IPS-18a (cell line): ENCODE measurements around the gene KCNMB4.

ENCODE experiments used
- H3K27ac ChIP-seq: one replicate; pipeline ENCODE4 v1.5.1; 2013; ENCODE audit warnings: low read length
- H3K27me3 ChIP-seq: one replicate; pipeline ENCODE4 v1.6.1; 2013; ENCODE audit warnings: mild to moderate bottlenecking, low read length; ENCODE audit not compliant: control insufficient read depth, insufficient read depth
- H3K36me3 ChIP-seq: one replicate; pipeline ENCODE4 v1.6.1; 2013; ENCODE audit warnings: low read depth, low read length; ENCODE audit not compliant: control insufficient read depth
- H3K4me1 ChIP-seq: one replicate; pipeline ENCODE4 v1.6.1; 2013; ENCODE audit warnings: low read depth, low read length; ENCODE audit not compliant: control insufficient read depth
- H3K4me3 ChIP-seq: one replicate; pipeline ENCODE4 v1.5.1; 2013; ENCODE audit warnings: low read length
- H3K9ac ChIP-seq: one replicate; pipeline ENCODE4 v1.6.1; 2013; ENCODE audit warnings: mild to moderate bottlenecking, low read length, moderate library complexity
- H3K9me3 ChIP-seq: one replicate; pipeline ENCODE4 v1.6.1; 2013; ENCODE audit warnings: low read depth, low read length; ENCODE audit not compliant: control insufficient read depth

The KCNMB4 gene

DNA sequence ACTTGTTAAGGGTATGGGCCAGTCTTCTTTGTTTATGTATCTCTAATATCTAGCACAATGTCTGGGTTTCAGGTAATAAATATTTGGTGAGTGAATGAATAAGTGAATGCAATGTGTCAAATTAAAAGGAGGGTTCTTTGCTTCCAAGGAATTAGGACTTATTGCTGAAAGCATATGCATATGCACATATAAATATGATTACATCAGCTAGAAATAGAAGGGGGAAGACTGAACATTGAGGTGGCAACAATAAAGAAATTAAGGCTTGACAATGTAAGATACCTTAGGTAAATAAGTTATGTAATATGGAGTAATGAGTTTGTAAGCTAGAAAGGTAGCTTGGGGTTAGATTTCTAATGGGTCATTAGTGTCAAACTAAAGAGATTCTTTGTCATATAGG, 37.7 kb downstream of the KCNMB4 start:
- H3K4me1 ChIP-seq = no peaks in the 10 kb centered on the region
- no peak overlapping the region for H3K4me3 ChIP-seq
- no peak overlapping the region for H3K9ac ChIP-seq
- peaks cover 11% of the 10 kb centered on the region for H3K36me3 ChIP-seq
- no peaks in the 10 kb centered on the region for H3K9me3 ChIP-seq
- no peak overlapping the region for H3K27ac ChIP-seq
- no peaks in the 10 kb centered on the region for H3K27me3 ChIP-seq

DNA sequence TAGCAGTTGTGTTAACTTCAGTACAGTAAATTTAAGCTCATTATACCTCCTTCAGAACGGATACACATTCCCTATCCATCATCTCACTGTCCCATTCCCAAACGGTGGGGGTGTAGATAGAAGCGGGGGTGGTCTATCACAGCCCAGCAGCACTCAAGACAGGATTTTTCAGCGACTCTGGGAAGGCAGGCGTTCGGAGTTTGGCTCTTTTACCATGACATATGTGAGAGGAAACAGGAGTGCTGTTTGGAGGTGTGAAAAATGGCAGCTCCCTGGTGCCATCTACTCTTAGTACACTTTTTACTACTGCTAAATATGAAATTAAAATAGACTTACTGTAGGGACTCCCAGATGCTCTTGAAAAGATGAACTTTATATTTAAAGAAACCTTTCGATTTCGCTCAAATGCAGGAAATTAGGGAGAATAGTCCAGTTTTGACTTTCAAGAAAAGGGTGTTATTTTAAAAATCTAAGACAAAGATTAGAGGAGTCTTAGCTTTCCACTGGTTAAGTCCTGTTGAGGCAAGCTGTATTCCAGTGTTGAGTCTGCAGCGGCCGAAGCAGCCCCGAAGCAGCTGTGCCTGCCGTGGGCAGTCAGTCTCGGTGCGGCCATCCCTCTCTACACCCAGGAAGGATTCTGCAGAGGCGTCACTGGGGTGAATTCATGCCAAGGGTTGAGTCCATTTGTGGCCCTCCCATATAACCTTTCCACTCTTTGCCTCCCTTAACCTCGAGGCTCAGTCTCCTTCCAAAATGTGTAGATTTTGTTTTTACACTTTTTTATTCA, 42.1 kb downstream of the KCNMB4 start:
- Histone ChIP-seq H3K27ac (no peak overlapping the region), H3K36me3 (peaks cover 3% of the 10 kb centered on the region)

DNA sequence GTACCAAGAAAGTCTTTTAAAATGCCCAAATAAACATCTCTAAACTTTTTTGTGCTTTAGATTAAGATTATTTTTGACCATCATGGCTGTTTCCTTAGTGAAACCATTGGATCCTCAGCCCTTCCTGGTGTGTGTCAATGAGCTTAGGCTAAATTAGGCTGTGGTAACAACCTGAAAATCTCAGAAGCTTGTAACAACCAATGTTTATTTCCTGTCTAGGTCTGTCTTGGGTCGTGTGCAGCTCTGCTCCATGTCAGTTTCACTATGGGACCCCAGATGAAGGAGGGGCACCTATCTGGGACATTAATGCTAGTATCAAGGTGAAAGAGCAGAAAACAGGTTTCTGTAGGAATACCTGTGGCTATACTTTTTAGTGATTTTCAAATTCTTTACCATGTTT, 49.9 kb downstream of the KCNMB4 start:
- Histone ChIP-seq H3K27ac (no peak overlapping the region), H3K27me3 (no peaks in the 10 kb centered on the region), H3K36me3 (no peaks in the 10 kb centered on the region), H3K4me3 (no peak overlapping the region), H3K4me1 (no peaks in the 10 kb centered on the region), H3K9ac (no peak overlapping the region), H3K9me3 (no peaks in the 10 kb centered on the region)

More for the DNA sequence above, 42.1 kb downstream of the KCNMB4 start:
- Histone ChIP-seq H3K27me3 (no peaks in the 10 kb centered on the region), H3K4me3 (no peak overlapping the region), H3K9me3 (no peaks in the 10 kb centered on the region), H3K9ac (no peak overlapping the region), H3K4me1 (no peaks in the 10 kb centered on the region)

DNA sequence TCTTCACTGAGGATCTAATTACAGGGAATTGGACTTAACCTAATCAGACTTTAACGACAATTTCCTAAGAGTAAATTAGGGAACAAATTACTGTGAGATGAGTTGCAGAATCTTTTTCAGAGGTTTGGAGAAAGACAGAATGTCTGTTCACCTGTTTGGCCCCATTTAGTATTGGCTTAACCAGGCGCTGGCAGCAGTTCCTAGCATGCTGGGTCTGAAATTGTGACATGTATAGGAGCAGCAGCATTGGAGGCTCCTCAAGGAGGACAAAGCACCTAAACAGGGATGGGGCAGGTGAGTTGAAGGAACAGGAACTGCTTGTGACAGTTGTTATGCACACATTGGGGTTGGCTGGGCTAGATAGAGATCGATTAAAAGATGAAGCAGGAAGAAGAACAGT, 51.0 kb downstream of the KCNMB4 start:
- Histone ChIP-seq H3K4me3 (no peak overlapping the region), H3K9me3 (no peaks in the 10 kb centered on the region), H3K9ac (no peak overlapping the region), H3K36me3 (no peaks in the 10 kb centered on the region), H3K4me1 (no peaks in the 10 kb centered on the region), H3K27ac (no peak overlapping the region), H3K27me3 (no peaks in the 10 kb centered on the region)

DNA sequence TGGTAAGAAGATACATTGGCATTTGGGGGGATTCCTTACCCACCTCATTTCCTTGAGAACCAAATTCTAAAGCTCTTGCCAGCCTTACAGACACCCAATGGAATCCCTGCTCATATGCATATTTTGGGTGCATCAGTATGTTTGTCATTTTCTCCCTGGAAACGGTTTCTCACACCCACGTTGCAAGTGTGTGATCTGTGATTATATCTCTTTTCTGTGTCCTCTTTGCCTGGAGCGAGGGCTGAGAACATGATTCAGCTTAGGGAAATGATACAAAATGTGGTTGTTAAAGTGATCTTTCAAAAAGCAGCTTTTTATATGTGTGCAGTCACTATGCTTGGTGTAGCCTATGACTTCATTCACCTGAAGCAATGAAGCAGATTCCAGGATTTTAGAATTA, 52.0 kb downstream of the KCNMB4 start:
- no peaks in the 10 kb centered on the region for H3K9me3 ChIP-seq
- H3K27ac ChIP-seq = no peak overlapping the region
- no peaks in the 10 kb centered on the region for H3K36me3 ChIP-seq
- H3K4me1 ChIP-seq = no peaks in the 10 kb centered on the region
- H3K27me3 ChIP-seq = no peaks in the 10 kb centered on the region
- H3K4me3 ChIP-seq = no peak overlapping the region
- no peak overlapping the region for H3K9ac ChIP-seq

DNA sequence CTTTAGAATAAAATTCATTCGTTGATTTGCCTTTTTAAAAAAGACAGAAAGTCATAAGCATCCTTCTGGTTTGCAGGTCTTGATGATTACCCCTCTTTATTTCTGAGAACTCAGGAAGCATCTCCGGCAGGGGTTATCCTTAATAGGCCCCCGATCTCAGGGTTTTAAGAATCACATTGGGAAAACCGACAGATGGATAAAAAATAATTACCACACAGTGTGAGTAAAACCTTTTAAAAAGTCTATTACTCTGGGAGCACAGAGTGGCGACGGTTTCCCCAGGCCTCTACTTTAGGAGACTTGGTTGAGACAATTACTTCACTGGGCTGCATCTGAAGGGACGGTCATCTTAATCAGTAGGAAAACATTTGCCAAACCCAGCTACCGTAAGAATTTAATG, 56.5 kb downstream of the KCNMB4 start:
- Histone ChIP-seq H3K36me3 (no peaks in the 10 kb centered on the region), H3K27me3 (no peaks in the 10 kb centered on the region), H3K27ac (no peak overlapping the region), H3K9me3 (no peaks in the 10 kb centered on the region), H3K4me1 (no peaks in the 10 kb centered on the region), H3K4me3 (no peak overlapping the region), H3K9ac (no peak overlapping the region)

DNA sequence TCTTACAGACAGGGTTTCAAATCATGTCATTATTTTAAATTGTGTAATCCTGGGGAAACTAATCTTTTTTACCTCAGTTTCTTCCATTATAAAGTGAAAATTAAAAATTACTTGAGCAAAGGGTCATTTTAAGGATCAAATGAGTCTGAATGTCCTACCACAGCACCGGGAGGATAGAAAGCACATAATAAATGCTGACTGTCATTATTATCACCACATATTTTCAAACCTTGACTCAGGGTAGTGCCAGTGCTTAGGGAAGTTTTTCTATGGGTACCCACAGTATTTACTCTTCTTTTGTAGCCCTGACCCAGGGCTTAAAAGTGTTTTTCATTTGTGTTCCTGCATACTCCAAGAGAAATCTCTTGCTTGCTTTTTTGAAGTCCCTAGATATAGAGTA, 60.5 kb downstream of the KCNMB4 start:
- H3K4me3 ChIP-seq = no peak overlapping the region
- no peaks in the 10 kb centered on the region for H3K9me3 ChIP-seq
- H3K9ac ChIP-seq = no peak overlapping the region
- H3K4me1 ChIP-seq = no peaks in the 10 kb centered on the region
- H3K27me3 ChIP-seq = no peaks in the 10 kb centered on the region
- H3K36me3 ChIP-seq = no peaks in the 10 kb centered on the region
- H3K27ac ChIP-seq = no peak overlapping the region

DNA sequence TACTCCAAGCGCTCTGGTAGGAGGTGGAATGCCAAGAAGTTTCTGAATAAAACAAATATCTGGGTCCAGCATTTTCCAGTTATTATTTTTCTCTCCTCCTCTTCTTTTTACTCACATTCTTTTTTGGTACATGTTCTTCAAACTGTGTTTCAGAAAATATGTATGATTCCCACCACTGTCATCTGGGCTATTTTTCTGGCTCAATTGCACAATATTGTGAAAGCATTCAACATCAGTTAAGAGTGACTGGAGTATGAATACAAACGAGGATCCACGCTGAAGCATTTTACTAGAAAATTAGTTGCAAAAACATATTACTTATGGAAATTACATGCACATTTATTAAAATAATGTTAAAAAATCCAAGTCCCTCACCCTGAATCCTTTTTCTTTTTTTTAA, 61.5 kb downstream of the KCNMB4 start:
- no peak overlapping the region for H3K9ac ChIP-seq
- H3K27me3 ChIP-seq = no peaks in the 10 kb centered on the region
- H3K9me3 ChIP-seq = no peaks in the 10 kb centered on the region
- H3K4me1 ChIP-seq = no peaks in the 10 kb centered on the region
- H3K4me3 ChIP-seq = no peak overlapping the region
- no peaks in the 10 kb centered on the region for H3K36me3 ChIP-seq
- H3K27ac ChIP-seq = no peak overlapping the region

DNA sequence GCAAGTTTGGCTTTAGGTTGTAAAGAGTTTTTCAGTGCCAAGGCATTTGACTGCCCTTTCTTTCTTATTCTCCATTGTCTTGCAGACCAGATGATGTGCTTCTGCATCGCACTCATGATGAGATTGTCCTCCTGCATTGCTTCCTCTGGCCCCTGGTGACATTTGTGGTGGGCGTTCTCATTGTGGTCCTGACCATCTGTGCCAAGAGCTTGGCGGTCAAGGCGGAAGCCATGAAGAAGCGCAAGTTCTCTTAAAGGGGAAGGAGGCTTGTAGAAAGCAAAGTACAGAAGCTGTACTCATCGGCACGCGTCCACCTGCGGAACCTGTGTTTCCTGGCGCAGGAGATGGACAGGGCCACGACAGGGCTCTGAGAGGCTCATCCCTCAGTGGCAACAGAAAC, 64.3 kb downstream of the KCNMB4 start:
- H3K4me3 ChIP-seq = no peak overlapping the region

DNA sequence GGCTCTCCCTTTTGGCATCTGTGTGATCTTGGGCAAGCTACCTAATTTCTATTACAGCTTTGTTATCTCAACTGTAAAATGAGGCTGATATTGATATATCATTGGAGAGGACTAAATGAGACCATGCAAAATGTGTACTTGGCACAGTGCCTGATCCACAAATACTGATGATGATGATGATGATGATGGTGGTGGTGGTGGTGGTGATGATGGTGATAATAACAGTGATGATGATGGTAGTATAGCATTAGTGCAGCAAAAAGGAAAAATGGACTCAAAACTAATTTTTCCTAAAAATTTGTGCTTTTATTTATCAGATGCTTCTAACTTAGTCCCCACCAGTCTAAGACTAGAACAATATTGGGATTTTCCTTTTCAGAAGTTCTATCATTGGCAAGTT, 70.7 kb downstream of the KCNMB4 start:
- Histone ChIP-seq H3K4me1 (no peaks in the 10 kb centered on the region), H3K9me3 (no peaks in the 10 kb centered on the region), H3K9ac (no peak overlapping the region), H3K27me3 (no peaks in the 10 kb centered on the region), H3K4me3 (no peak overlapping the region), H3K27ac (no peak overlapping the region), H3K36me3 (no peaks in the 10 kb centered on the region)

More for the DNA sequence above, 64.3 kb downstream of the KCNMB4 start:
- H3K4me1 ChIP-seq = no peaks in the 10 kb centered on the region
- H3K27ac ChIP-seq = no peak overlapping the region
- no peaks in the 10 kb centered on the region for H3K9me3 ChIP-seq
- no peak overlapping the region for H3K9ac ChIP-seq
- H3K27me3 ChIP-seq = no peaks in the 10 kb centered on the region
- H3K36me3 ChIP-seq = no peaks in the 10 kb centered on the region

DNA sequence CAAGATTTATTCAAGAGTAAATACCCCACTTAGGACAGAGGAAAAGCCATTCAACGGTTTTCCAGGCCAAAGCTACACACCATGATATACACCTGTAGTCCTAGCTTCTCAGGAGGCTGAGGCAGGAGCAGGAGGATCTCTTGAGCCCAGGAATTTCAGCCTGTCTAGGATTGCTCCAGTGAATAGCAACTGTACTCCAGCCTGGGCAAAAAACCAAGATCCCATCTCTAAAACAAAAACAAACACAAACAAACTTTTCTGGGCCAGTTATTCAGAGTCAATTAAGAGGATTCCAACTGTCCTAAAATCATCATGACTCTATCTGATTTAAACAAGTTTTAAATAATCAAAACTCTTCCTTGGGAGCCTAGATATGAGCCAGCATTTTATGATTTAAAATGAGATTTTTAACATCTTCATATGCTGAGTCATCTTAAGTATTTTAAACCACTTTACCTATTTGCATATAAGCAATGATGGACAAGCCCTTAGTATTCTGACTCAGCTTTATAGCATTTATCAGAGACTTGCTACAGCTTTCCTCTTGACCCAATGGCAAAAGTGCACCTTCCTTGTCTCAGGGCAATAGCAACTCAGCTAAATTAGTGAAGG, 77.1 kb downstream of the KCNMB4 start:
- H3K9me3 ChIP-seq = no peaks in the 10 kb centered on the region
- no peak overlapping the region for H3K4me3 ChIP-seq
- H3K27ac ChIP-seq = no peak overlapping the region
- H3K27me3 ChIP-seq = no peaks in the 10 kb centered on the region
- no peak overlapping the region for H3K9ac ChIP-seq
- no peaks in the 10 kb centered on the region for H3K4me1 ChIP-seq
- H3K36me3 ChIP-seq = no peaks in the 10 kb centered on the region

DNA sequence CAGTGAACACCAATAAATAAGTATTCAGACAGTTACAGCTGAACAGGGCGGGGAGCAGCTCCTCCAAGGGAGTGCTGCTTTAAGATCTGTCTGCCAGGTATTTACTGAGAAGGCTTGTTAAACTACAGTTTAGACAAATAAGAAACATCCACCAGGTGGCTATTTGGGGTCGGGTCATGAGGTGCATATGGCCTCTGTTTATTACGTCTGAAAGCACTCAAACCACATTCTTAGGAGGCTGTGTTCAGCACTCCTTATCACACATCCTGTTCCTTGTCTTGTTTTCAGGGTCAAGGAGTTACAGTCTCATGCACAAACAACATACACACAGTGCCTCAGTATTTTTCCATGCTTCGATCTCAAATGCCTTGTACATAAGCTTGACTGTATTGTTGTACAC, 78.8 kb downstream of the KCNMB4 start:
- Histone ChIP-seq H3K9me3 (no peaks in the 10 kb centered on the region), H3K4me1 (no peaks in the 10 kb centered on the region), H3K9ac (no peak overlapping the region), H3K36me3 (no peaks in the 10 kb centered on the region), H3K27ac (no peak overlapping the region), H3K27me3 (no peaks in the 10 kb centered on the region), H3K4me3 (no peak overlapping the region)
